HG02870 (cell line): ENCODE measurements around the gene IGFALS.

ENCODE experiments used
- ATAC-seq: cut with Tn5 transposase; IDR thresholded peaks from one replicate; pipeline ENCODE4 v1.9.1; 2021; ENCODE audit warnings: mild to moderate bottlenecking, moderate library complexity; ENCODE audit not compliant: unreplicated experiment

The IGFALS gene

DNA sequence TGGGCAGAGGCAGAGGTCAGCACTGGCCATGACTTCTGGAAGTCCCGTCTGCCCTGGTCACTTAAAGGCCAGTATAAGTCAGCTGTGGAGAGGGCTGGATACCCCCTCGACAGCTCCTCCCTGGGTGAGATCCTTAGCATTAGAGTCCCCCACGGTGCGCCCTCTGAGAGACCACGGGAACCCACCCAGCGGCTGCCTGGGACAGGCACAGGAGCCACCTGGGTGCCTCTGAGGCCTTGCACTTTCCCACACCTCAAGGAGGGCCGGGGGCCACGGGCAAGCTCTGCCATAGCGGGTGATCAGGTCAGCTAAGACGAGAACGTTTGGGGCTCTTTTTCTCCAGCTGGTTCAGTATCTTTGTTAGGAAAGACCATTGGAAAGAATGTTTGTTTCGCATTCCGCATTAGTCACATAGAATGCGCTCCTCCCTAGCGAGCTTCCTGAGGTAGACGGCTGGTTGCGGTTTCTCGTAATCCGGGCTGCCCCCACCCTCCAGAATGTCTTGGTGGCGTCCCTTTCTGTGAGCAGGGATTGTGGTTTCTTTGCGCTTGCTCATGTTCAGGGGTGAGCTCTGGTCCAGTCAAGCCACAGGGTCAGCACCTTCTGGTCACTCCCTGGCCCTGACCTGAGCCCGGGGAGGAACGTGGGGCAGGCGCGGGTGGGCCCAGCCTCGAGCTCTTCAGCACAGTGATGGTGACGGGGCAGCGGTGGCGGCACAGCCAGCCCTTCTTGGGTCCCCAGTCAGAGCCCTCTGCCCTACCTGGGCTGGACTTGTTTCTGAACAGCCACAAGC lies 47.4 kb downstream of the IGFALS start:
- no peak for ATAC-seq

DNA sequence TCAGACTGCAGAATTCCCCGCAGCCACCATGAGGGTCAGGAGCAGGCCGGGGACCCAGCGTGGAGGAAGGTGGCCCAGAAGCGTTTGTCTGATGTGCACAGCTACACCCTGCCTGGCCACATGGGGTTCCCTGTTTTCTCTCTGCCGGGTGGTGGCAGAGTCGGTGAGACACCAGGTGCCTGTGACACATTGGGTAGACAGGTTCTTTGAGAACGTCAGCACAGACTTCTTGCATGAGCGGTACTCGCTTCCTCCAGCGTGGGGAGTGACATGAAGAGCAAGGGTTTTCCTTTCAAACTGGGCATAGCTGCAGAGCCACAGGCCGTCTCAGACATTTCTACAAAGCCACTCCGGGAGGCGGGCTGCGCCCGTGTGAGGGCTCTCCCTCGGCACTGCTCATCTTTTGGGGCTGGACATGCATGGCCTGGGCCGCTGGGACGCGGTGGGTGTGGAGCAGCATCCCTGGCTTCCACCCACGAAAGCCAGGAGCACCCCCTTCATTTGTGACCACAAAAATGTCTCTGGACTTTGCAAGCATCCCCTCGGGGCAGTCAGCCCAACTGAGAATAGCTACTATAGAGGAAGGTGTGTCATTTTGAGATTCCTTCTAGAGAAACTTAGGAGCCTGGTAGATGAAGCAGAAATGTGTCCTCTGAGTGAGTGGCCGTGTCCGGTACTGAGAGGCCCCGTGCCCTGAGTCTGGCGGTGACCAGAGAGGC lies 48.2 kb downstream of the IGFALS start:
- no peak for ATAC-seq

DNA sequence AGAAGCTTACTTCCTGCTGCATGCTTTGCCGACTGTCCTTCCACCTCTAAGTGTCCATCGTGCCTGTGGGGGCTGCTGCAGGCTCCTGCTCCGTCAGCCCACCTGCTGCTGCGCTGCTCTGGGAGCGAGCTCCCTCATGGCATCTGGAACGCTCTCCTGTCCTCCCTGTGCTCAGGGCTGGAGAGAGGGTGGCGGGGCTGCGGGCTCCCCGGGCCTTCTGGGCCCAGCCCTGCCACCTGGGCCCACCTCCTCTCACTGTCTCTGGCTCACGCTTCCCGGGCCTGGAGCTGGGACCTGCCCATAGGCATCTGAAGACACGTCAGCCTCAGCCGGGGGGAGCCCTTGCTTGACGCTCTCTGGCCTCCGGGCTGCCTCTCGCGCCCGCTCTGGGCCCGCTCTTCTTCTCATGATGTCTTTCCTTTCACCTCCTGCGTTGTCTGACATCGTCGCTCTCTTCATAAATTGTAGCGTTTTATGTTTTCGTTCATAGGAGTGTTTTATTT lies 49.1 kb downstream of the IGFALS start:
- ATAC-seq: no peak

DNA sequence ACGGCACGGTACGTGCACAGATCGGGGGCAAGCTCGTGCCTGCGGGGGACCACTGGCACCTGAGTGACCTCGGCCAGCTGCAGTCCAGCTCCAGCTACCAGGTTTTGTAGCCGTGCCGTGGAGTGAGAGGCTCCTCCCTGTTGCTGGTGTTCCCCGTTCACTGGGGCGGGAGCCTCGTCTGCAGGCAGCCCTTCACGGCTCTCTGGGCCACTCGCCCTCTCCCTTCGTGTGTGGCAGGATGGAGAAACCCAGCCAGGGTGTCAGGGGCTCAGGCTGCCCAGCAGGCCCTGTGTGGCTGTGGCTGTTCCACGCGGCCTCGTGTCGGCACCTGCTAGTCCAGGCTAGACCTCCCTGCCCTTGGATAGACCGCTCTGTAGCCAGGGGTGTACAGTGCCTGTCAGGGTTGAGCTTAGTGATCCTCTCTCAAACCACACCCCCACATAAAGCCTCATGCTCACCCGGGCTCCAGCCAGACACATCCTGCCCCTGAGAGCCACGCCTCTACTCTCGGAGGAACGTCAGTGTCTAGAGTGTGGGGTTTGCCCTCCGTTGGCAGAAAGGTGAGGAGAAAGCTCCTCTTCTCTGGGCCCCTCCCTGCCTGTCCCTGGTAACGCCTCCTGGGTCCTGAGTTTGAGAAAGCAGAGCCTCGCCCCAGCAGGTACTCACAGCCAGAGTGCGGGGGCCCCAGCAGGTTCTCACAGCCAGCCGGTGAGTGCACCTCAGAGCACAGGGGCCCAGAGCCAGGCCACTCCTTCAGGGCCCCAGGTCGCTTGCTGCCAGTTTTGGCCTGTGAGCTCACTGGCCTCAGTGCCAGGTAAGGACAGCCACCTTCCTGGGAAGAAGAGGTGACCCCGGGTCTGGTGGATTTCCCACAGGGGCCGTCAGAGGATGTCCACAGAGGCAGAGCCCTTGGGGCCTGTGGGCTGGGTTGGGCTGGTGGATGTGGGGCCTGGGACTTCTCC lies 49.8 kb downstream of the IGFALS start:
- ATAC-seq: no peak

DNA sequence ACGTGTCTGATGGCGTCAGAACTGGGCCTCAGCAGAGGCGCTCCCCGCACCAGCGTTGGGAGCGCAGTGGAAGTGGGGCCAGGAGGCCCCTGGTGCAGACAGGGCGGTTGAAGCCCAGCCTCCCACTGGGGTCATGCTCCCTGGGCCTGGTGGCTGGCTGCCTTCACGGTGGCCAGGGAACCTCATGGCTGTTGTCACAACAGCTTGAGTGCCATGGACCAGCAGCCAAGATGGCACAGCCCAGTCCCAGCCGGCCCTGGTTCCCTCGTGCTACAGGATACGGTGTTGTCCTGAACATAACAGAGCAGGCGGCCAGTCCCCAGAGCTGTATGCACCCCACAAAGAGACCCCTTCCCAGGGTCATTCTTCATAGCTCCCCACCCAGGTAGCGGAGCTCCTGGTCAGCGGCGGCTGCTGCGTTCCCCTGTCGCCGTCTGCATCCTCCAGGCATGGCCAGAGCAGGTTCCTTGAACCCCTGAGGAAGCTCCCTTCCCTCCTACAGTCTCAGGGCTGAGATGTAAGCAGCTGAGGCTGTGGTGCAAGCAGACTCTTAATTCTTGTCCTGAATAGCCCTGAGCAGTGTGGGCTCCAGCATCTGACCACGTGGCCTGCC lies 51.8 kb downstream of the IGFALS start:
- ATAC-seq: no peak

DNA sequence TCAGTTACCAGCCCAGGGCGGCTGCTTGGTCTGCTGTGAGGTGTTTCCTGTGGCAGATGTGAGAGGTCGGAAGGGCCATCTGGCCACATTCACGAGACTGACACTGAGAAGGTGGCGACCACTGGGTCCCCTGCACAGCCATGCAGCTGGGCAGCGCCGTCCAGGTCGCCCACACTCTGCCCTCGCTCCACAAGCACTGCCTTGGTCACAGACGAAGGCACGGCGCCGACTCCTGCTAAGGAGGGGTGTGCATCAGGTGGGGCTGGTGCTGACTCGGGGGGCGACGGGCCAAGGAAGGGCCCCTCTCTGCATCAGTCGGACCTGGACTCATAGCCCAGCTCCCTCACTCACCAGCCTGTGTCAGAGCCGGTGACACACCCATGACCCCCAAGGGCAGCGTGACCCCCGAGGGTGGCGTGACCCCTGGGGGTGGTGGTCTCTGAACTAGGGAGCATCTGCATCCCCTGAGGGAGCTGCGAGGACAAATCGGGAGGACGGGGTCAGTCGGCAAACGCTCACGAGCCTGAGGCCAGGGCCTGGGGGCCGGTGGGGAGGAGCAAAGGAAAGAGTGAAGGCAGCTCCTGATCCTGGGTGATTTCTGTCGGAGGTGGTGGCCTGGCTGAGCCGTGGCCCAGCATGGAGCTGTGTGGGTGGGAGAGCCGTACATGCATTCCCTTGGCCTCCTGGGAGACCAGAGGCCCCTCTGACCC lies 52.6 kb downstream of the IGFALS start:
- ATAC-seq: no peak
